ENCODE results near the gene PATZ1. TPM values are rescaled to one million over a fixed set of nuclear protein-coding genes. Genes with fewer than 3 reads are reported as not detected.
"Not testable (repeated sequence)": the region's sequence is repeated elsewhere in the genome, so short reads cannot be mapped to it uniquely, and the experiment has no call there.

PATZ1 gene
- total RNA-seq, 1 donor from 2014 or later: 60.7 TPM

GRCh38 chr22:31349960-31350359, 3.8 kb upstream of the PATZ1 start:
- no peak for DNase-seq (ENCODE audit: low read depth)
- H3K27me3 ChIP-seq (ENCODE audit: control insufficient read depth, insufficient read depth, low read length): peaks cover 2% of the 10 kb centered on the region
- no peaks in the 10 kb centered on the region for H3K36me3 ChIP-seq (ENCODE audit: control insufficient read depth, insufficient read depth, low read length)
- TF ChIP-seq CTCF (IDR thresholded peaks at IDR 0.05; ENCODE audit: insufficient read depth, low read length, poor library complexity, severe bottlenecking): no peak
- H3K4me3 ChIP-seq (ENCODE audit: low read depth, low read length): no peak overlapping the region

GRCh38 chr22:31348766-31349165, 2.6 kb upstream of the PATZ1 start:
- Histone ChIP-seq H3K36me3 (ENCODE audit: control insufficient read depth, insufficient read depth, low read length) (no peaks in the 10 kb centered on the region), H3K27me3 (ENCODE audit: control insufficient read depth, insufficient read depth, low read length) (peaks cover 2% of the 10 kb centered on the region)
- TF ChIP-seq CTCF (IDR thresholded peaks at IDR 0.05; ENCODE audit: insufficient read depth, low read length, poor library complexity, severe bottlenecking): no peak

DNA sequence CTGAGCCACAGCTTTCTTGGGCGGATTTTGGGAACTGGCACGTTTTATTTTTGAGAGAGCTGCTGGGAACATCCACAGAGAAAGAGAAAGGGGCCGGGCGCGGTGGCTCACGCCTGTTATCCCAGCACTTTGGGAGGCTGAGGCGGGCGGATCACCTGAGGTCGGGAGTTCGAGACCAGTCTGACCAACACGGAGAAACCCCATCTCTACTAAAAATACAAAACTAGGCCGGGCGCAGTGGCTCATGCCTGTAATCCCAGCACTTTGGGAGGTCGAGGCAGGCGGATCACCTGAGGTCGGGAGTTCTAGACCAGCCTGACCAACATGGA, 1.8 kb upstream of the PATZ1 start:
- H3K27me3 ChIP-seq (ENCODE audit: control insufficient read depth, insufficient read depth, low read length); DNase-seq (ENCODE audit: low read depth); H3K36me3 ChIP-seq (ENCODE audit: control insufficient read depth, insufficient read depth, low read length): not testable (repeated sequence)
- H3K4me3 ChIP-seq (ENCODE audit: low read depth, low read length): peak overlapping the region; percentile 53

More at GRCh38 chr22:31348766-31349165, 2.6 kb upstream of the PATZ1 start:
- DNase-seq (ENCODE audit: low read depth): no peak
- no peak overlapping the region for H3K4me3 ChIP-seq (ENCODE audit: low read depth, low read length)

DNA sequence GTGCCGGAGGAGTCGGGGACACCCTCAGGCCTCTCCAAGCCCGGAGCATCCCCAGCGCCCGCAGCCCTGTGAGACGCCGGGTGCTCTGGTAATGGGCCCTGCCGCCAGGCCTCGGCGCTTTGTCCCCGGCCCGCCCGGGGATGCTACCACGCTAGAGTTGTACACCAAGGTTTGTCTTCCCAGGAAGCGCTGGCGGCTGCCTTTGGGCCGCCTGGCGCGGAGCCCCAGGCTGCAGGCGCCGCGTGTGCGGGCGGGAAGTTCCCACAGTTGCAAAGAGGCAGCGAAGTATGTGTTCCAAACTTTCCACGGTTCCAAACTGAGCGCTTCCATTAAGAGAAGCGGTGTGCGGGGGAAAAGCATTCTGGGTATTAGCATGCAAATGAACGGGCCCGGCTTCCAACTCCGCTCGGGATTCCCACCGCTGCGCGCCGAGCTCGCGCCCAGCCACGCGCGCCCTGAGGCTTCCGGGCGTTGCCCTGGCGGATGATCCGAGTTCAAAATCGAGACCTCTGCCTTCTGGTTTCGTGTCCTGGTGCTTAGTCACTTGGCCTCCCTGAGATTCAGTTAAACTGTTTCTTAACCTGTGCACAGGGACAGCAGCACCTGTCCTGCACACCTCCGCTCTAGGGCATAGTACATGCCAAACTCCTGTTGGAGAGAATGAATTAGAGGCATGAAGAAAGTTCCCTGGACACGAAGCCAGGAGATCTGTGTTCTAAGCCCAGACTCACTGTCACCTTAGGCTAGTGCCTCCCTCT, 1.3 kb upstream of the PATZ1 start:
- peak overlapping the region; percentile 53 for H3K4me3 ChIP-seq (ENCODE audit: low read depth, low read length)
- H3K27me3 ChIP-seq (ENCODE audit: control insufficient read depth, insufficient read depth, low read length): peaks cover 2% of the 10 kb centered on the region
- no peak for DNase-seq (ENCODE audit: low read depth)
- TF ChIP-seq CTCF (IDR thresholded peaks at IDR 0.05; ENCODE audit: insufficient read depth, low read length, poor library complexity, severe bottlenecking): no peak
- no peaks in the 10 kb centered on the region for H3K36me3 ChIP-seq (ENCODE audit: control insufficient read depth, insufficient read depth, low read length)

GRCh38 chr22:31346733-31347250, 646 bp upstream of the PATZ1 start:
- DNase-seq (ENCODE audit: low read depth): no peak

More at GRCh38 chr22:31346733-31347250, 646 bp upstream of the PATZ1 start:
- peak overlapping the region; percentile 53 for H3K4me3 ChIP-seq (ENCODE audit: low read depth, low read length)
- no peaks in the 10 kb centered on the region for H3K27me3 ChIP-seq (ENCODE audit: control insufficient read depth, insufficient read depth, low read length)
- no peak for TF ChIP-seq CTCF (IDR thresholded peaks at IDR 0.05; ENCODE audit: insufficient read depth, low read length, poor library complexity, severe bottlenecking)
- H3K36me3 ChIP-seq (ENCODE audit: control insufficient read depth, insufficient read depth, low read length): peaks cover 2% of the 10 kb centered on the region
